GM12878 (cell line): ENCODE measurements around the gene KRTAP5-10. TPM values are rescaled to one million over a fixed set of nuclear protein-coding genes. Genes with fewer than 3 reads are reported as not detected.

Experiments
- ATAC-seq: fragments of 200-7000 bp; cut with Tn5 transposase; 3 replicates; pipeline ENCODE4 v1.9.1; 2020; ENCODE audit warnings: mild to moderate bottlenecking, moderate library complexity
- BruUV-seq: library from RNA; stranded (reverse); fragments of 400-500 nt; replicated peaks from 2 replicates; lab custom pipeline; 2021; lab: Mats Ljungman, UMichigan
- CTCF ChIA-PET: fragments of 300-600 bp; sonication (Branson Sonifier 250); formaldehyde crosslinking; extraction: SDS; loops from one replicate; lab custom pipeline; 2021; ENCODE audit warnings: inconsistent platforms; lab: Yijun Ruan, JAX
- POLR2A ChIA-PET: fragments of 350-600 bp; formaldehyde crosslinking; extraction: SDS; loops from one replicate; lab custom pipeline; 2021; ENCODE audit warnings: inconsistent platforms; lab: Charles Lee
- RAD21 ChIA-PET: fragments of 300-600 bp; sonication (Branson Sonifier 250); formaldehyde crosslinking; loops from one replicate; lab custom pipeline; 2023; ENCODE audit warnings: antibody characterized with exemption; ENCODE audit not compliant: unreplicated experiment; lab: Charles Lee
- SMC1A ChIA-PET: fragments of 300-600 bp; sonication (Branson Sonifier 250); formaldehyde crosslinking; loops from one replicate; lab custom pipeline; 2023; ENCODE audit not compliant: unreplicated experiment, uncharacterized antibody; lab: Charles Lee
- DNase-seq: peaks from one replicate; pipeline ENCODE4 v3.0.0-alpha.2; 2011; ENCODE audit warnings: low read depth, low spot score
- FAIRE-seq: peaks from 3 replicates; lab custom pipeline; 2011; peaks lifted over from hg19 to GRCh38; lab: Jason Lieb, UNC
- H2AFZ ChIP-seq: 2 replicates; pipeline ENCODE4 v1.6.0; 2011; ENCODE audit warnings: low read depth, low read length, control low read depth; ENCODE audit not compliant: control insufficient read depth
- H3K27ac ChIP-seq: 2 replicates; pipeline ENCODE4 v1.5.1; 2011; ENCODE audit warnings: control low read depth; ENCODE audit not compliant: control insufficient read depth, insufficient read depth
- H3K27me3 ChIP-seq, 2 experiments: replicated peaks in 1 of 2; 2 replicates each; pipeline versions ENCODE4 v1.6.0 to v1.6.1; 2011; ENCODE audit warnings: low read length in 1 of 2; ENCODE audit not compliant: control insufficient read depth in 2 of 2, insufficient read depth in 2 of 2
- H3K36me3 ChIP-seq, 2 experiments: 2 replicates each; pipeline ENCODE4 v1.5.1; 2011; ENCODE audit warnings: low read length in 1 of 2; ENCODE audit not compliant: control insufficient read depth in 2 of 2, insufficient read depth in 2 of 2
- H3K4me1 ChIP-seq: 2 replicates; pipeline ENCODE4 v1.6.1; 2011; ENCODE audit warnings: mild to moderate bottlenecking, low read length, moderate library complexity, mixed read lengths; ENCODE audit not compliant: control insufficient read depth, insufficient read depth
- H3K4me2 ChIP-seq: 2 replicates; pipeline ENCODE4 v1.6.0; 2011; ENCODE audit warnings: control low read depth; ENCODE audit not compliant: control insufficient read depth, insufficient read depth
- H3K4me3 ChIP-seq: fragments of 200-600 bp; sonication (generic); 2 replicates; pipeline ENCODE4 v1.5.1; 2016
- H3K79me2 ChIP-seq: 2 replicates; pipeline ENCODE4 v1.6.0; 2011; ENCODE audit warnings: low read length; ENCODE audit not compliant: control insufficient read depth, insufficient read depth
- H3K9ac ChIP-seq: 2 replicates; pipeline ENCODE4 v1.8.0; 2011; ENCODE audit warnings: low read length, control low read depth, mixed read lengths; ENCODE audit not compliant: control insufficient read depth, insufficient read depth
- H3K9me3 ChIP-seq: replicated peaks from 3 replicates; pipeline ENCODE4 v1.5.1; 2011; ENCODE audit warnings: mild to moderate bottlenecking, low read length; ENCODE audit not compliant: control insufficient read depth, insufficient read depth
- H4K20me1 ChIP-seq: 2 replicates; pipeline ENCODE4 v1.6.0; 2011; ENCODE audit not compliant: control insufficient read depth, insufficient read depth
- BACH1 ChIP-seq: fragments of 450-650 bp; IDR thresholded peaks from 2 replicates; pipeline ENCODE4 v1.6.1; 2017; ENCODE audit warnings: mild to moderate bottlenecking, borderline replicate concordance
- FOS ChIP-seq: IDR thresholded peaks from 3 replicates; pipeline ENCODE4 v1.6.1; 2011; ENCODE audit warnings: borderline replicate concordance; ENCODE audit not compliant: insufficient read length; ENCODE audit errors: extremely low read depth
- FOXM1 ChIP-seq: IDR thresholded peaks from 2 replicates; pipeline ENCODE4 v1.6.1; 2012; ENCODE audit warnings: low read depth, mild to moderate bottlenecking, inconsistent platforms, low read length, moderate library complexity
- GATAD2B ChIP-seq: fragments of 450-650 bp; conservative IDR thresholded peaks from 2 replicates; pipeline ENCODE4 v1.6.1; 2017; ENCODE audit warnings: low read depth, mild to moderate bottlenecking, moderate library complexity
- IKZF1 ChIP-seq: fragments of 450-650 bp; conservative IDR thresholded peaks from 2 replicates; pipeline ENCODE4 v1.6.1; 2017; ENCODE audit warnings: antibody characterized with exemption, mild to moderate bottlenecking
- KDM1A ChIP-seq: fragments of 200-600 bp; sonication (generic); IDR thresholded peaks from 2 replicates; pipeline ENCODE4 v1.6.1; 2016; ENCODE audit warnings: borderline replicate concordance
- NFXL1 ChIP-seq: fragments of 450-650 bp; IDR thresholded peaks from 2 replicates; pipeline ENCODE4 v1.6.1; 2017; ENCODE audit warnings: antibody characterized with exemption, mild to moderate bottlenecking, borderline replicate concordance
- NFYA ChIP-seq: IDR thresholded peaks from 2 replicates; pipeline ENCODE4 v1.6.1; 2011; ENCODE audit warnings: low read depth, mild to moderate bottlenecking, low read length, improper control_type of control experiment, borderline replicate concordance
- NRF1 ChIP-seq: conservative IDR thresholded peaks from 2 replicates; pipeline ENCODE4 v1.6.1; 2011; ENCODE audit warnings: mild to moderate bottlenecking, low read depth, low read length, improper control_type of control experiment
- PKNOX1 ChIP-seq: fragments of 450-650 bp; IDR thresholded peaks from 2 replicates; pipeline ENCODE4 v1.6.1; 2016; ENCODE audit warnings: mild to moderate bottlenecking
- TARDBP ChIP-seq: IDR thresholded peaks from 2 replicates; pipeline ENCODE4 v1.6.1; 2016; ENCODE audit warnings: borderline replicate concordance
- TBL1XR1 ChIP-seq: IDR thresholded peaks from 2 replicates; pipeline ENCODE4 v1.6.1; 2012; ENCODE audit warnings: low read depth, low read length, improper control_type of control experiment
- WGBS: methylation state at CpG from one replicate; pipeline ENCODE4 v1.1.6; 2016; ENCODE audit warnings: low lambda C conversion rate; ENCODE audit not compliant: insufficient replicate concordance, insufficient coverage; ENCODE audit errors: missing lambda C conversion rate; 5-methylcytosine and 5-hydroxymethylcytosine counted together
- in situ Hi-C: fragments of 300-500 bp; cut with MboI; formaldehyde crosslinking; loops from 9 replicates; pipeline ENCODE4 v1.14.3; 2018; ENCODE audit warnings: mixed read lengths
- intact Hi-C: fragments of 100-400 bp; cut with micrococcal nuclease; formaldehyde crosslinking; loops from one replicate; pipeline ENCODE4 v1.14.2; 2022; ENCODE audit not compliant: unreplicated experiment
- polyA plus RNA-seq, 11 experiments: library from polyadenylated mRNA; depleted of rRNA in 4 of 11; unstranded in 6 of 11; stranded (reverse) in 5 of 11; fragments of >200 nt; fragmentation: Nextera tagmentation in 4 of 11; fragmentation: Illumina TruSeq in 1 of 11; extraction: Ambion mirVana in 4 of 11; extraction: Trizol in 1 of 11; gene quantifications; 1 replicate in 1 of 11; 2 replicates in 10 of 11; pipeline versions ENCODE4 v1.2.1 to v1.2.3, GENCODE V29; 2011 to 2016; ENCODE audit warnings: inconsistent platforms in 2 of 11, missing spikeins in 2 of 11, low read depth in 1 of 11
- total RNA-seq, 4 experiments: library from RNA; depleted of rRNA in 3 of 4; stranded (reverse); fragments of >200 nt in 3 of 4; fragmentation: Illumina TruSeq in 1 of 4; extraction: Trizol in 1 of 4; gene quantifications; 2 replicates each; pipeline versions ENCODE4 v1.2.1 to v1.2.3, GENCODE V29; 2013 to 2021
- TF ChIP-seq, protein P1 (sequence below): fragments of 450-650 bp; formaldehyde crosslinking; IDR thresholded peaks from 2 replicates; pipeline ENCODE4 v1.4.0; 2020; ENCODE audit warnings: mild to moderate bottlenecking, moderate library complexity
- TF ChIP-seq, protein P2 (sequence below): fragments of 450-650 bp; IDR thresholded peaks from 2 replicates; pipeline ENCODE4 v1.6.1; 2017; ENCODE audit warnings: borderline replicate concordance
- TF ChIP-seq, protein P3 (sequence below): fragments of 450-650 bp; IDR thresholded peaks from 2 replicates; pipeline ENCODE4 v1.6.1; 2017; ENCODE audit warnings: low read depth, mild to moderate bottlenecking, moderate library complexity

KRTAP5-10 gene
- total and polyA plus RNA-seq, 10 of the 15 experiments (the other 5 are each of a cell fraction or from before 2014, with no cell fraction given) = 0.06 to 0.10 (median 0.06) TPM; not detected in 7

DNA sequence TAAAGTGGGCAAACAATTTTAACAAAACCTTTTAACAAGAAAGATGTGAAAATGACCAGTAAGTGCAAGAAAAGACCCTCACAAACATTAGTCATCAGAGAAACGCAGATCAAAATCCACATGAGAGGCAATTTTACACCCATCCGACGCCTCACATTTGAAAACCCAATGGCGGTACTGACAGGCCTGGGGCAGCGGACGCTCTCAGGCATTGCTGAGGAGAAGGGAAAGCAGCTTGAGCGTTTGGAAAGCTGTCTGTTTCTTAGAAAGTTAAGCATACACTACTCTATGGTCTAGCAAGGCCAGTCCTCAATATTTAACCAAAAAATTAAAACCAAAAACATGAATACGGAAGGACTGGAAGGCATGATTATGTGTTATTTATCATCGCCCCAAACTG, 29.5 kb upstream of the KRTAP5-10 start:
- WGBS = 81% methylated on average over 9 of the region's 9 CpGs
- CTCF ChIA-PET = no interaction called here
- BruUV-seq = no TSS peak
- Histone ChIP-seq H3K9ac (no peak overlapping the region), H3K4me1 (peaks cover 28% of the 10 kb centered on the region), H3K79me2 (no peaks in the 10 kb centered on the region), H2AFZ (no peak overlapping the region), H3K4me3 (no peak overlapping the region), H3K9me3 (peaks cover 6% of the 10 kb centered on the region; the same call in 2 of the 3 replicates), H3K36me3 (no peaks in the 10 kb centered on the region), H3K27ac (no peak overlapping the region), H4K20me1 (no peaks in the 10 kb centered on the region), H3K27me3 (no peaks in the 10 kb centered on the region), H3K4me2 (no peak overlapping the region)
- RAD21 ChIA-PET = no interaction called here
- FAIRE-seq = no peak
- POLR2A ChIA-PET = no interaction called here
- TF ChIP-seq TARDBP (no peak), FOXM1 (no peak), NFYA (no peak), NRF1 (no peak), NFXL1 (no peak), TBL1XR1 (no peak), GATAD2B (no peak), PKNOX1 (no peak), KDM1A (no peak), IKZF1 (no peak), BACH1 (no peak), FOS (no peak)
- TF ChIP-seq, protein P1, sequence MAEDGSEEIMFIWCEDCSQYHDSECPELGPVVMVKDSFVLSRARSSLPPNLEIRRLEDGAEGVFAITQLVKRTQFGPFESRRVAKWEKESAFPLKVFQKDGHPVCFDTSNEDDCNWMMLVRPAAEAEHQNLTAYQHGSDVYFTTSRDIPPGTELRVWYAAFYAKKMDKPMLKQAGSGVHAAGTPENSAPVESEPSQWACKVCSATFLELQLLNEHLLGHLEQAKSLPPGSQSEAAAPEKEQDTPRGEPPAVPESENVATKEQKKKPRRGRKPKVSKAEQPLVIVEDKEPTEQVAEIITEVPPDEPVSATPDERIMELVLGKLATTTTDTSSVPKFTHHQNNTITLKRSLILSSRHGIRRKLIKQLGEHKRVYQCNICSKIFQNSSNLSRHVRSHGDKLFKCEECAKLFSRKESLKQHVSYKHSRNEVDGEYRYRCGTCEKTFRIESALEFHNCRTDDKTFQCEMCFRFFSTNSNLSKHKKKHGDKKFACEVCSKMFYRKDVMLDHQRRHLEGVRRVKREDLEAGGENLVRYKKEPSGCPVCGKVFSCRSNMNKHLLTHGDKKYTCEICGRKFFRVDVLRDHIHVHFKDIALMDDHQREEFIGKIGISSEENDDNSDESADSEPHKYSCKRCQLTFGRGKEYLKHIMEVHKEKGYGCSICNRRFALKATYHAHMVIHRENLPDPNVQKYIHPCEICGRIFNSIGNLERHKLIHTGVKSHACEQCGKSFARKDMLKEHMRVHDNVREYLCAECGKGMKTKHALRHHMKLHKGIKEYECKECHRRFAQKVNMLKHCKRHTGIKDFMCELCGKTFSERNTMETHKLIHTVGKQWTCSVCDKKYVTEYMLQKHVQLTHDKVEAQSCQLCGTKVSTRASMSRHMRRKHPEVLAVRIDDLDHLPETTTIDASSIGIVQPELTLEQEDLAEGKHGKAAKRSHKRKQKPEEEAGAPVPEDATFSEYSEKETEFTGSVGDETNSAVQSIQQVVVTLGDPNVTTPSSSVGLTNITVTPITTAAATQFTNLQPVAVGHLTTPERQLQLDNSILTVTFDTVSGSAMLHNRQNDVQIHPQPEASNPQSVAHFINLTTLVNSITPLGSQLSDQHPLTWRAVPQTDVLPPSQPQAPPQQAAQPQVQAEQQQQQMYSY (CRISPR knock-in tag) = no peak
- TF ChIP-seq, protein P2, sequence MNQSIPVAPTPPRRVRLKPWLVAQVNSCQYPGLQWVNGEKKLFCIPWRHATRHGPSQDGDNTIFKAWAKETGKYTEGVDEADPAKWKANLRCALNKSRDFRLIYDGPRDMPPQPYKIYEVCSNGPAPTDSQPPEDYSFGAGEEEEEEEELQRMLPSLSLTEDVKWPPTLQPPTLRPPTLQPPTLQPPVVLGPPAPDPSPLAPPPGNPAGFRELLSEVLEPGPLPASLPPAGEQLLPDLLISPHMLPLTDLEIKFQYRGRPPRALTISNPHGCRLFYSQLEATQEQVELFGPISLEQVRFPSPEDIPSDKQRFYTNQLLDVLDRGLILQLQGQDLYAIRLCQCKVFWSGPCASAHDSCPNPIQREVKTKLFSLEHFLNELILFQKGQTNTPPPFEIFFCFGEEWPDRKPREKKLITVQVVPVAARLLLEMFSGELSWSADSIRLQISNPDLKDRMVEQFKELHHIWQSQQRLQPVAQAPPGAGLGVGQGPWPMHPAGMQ = no peak
- TF ChIP-seq, protein P3, sequence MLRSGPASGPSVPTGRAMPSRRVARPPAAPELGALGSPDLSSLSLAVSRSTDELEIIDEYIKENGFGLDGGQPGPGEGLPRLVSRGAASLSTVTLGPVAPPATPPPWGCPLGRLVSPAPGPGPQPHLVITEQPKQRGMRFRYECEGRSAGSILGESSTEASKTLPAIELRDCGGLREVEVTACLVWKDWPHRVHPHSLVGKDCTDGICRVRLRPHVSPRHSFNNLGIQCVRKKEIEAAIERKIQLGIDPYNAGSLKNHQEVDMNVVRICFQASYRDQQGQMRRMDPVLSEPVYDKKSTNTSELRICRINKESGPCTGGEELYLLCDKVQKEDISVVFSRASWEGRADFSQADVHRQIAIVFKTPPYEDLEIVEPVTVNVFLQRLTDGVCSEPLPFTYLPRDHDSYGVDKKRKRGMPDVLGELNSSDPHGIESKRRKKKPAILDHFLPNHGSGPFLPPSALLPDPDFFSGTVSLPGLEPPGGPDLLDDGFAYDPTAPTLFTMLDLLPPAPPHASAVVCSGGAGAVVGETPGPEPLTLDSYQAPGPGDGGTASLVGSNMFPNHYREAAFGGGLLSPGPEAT = no peak
- no peak for ATAC-seq
- SMC1A ChIA-PET = no interaction called here
- DNase-seq = no peak
- in situ Hi-C loops (no loop called here), intact Hi-C loops (no loop called here)
